GM12892 (cell line): Measurements from ENCODE around the gene ZNF792.
A peak's percentile ranks its signal among the peaks of the same experiment; 100 is the strongest.
"Not testable (repeated sequence)": the region's sequence is repeated elsewhere in the genome, so short reads cannot be mapped to it uniquely, and the experiment has no call there.

Experiments
- DNase-seq: peaks from one replicate; pipeline ENCODE4 v3.0.0; 2011; ENCODE audit not compliant: insufficient read length
- FAIRE-seq: peaks from 2 replicates; lab custom pipeline; 2011; peaks lifted over from hg19 to GRCh38; lab: Jason Lieb, UNC
- POLR2A ChIP-seq: IDR thresholded peaks from 2 replicates; pipeline ENCODE4 v1.6.1; 2011; ENCODE audit warnings: low read depth, low read length, control low read depth
- POLR2AphosphoS5 ChIP-seq: IDR thresholded peaks from 2 replicates; pipeline ENCODE4 v1.6.1; 2011; ENCODE audit warnings: low read depth, low read length, control low read depth
- TAF1 ChIP-seq: IDR thresholded peaks from 2 replicates; pipeline ENCODE4 v1.6.1; 2011; ENCODE audit warnings: low read depth, mild to moderate bottlenecking, control low read depth, low read length, borderline replicate concordance

The ZNF792 gene

GRCh38 chr19:34994643-34995541 is 30.9 kb upstream of the ZNF792 start:
- DNase-seq = no peak
- TF ChIP-seq POLR2A (no peak), TAF1 (no peak), POLR2AphosphoS5 (no peak)
- no peak for FAIRE-seq

- DNase-seq (no peak), FAIRE-seq (no peak)
- no peak for TF ChIP-seq POLR2AphosphoS5
- TF ChIP-seq POLR2A = no peak
- TF ChIP-seq TAF1 = no peak
Measured at GRCh38 chr19:34994286-34994642, 30.2 kb upstream of the ZNF792 start.

GRCh38 chr19:34992582-34992981 is 28.6 kb upstream of the ZNF792 start:
- not testable (repeated sequence) for FAIRE-seq, DNase-seq

- TF ChIP-seq TAF1 (no peak), POLR2A (no peak), POLR2AphosphoS5 (no peak)
- DNase-seq = no peak
- no peak for FAIRE-seq
Measured at GRCh38 chr19:34991542-34992333, 27.7 kb upstream of the ZNF792 start.

GRCh38 chr19:34990578-34991192 is 26.7 kb upstream of the ZNF792 start:
- peak; percentile 84 for FAIRE-seq
- no peak for DNase-seq
- TF ChIP-seq POLR2A (no peak), POLR2AphosphoS5 (no peak), TAF1 (no peak)

- TF ChIP-seq POLR2AphosphoS5 (no peak), TAF1 (no peak), POLR2A (no peak)
- DNase-seq = no peak
- FAIRE-seq = no peak
Measured at GRCh38 chr19:34989298-34989697, 25.3 kb upstream of the ZNF792 start.

- TF ChIP-seq POLR2AphosphoS5 (no peak), TAF1 (no peak), POLR2A (no peak)
- DNase-seq = no peak
- FAIRE-seq = no peak
Measured at GRCh38 chr19:34988119-34988518, 24.1 kb upstream of the ZNF792 start.

GRCh38 chr19:34985249-34986022 is 21.4 kb upstream of the ZNF792 start:
- DNase-seq (no peak), FAIRE-seq (no peak)
- TF ChIP-seq POLR2AphosphoS5 = no peak
- no peak for TF ChIP-seq POLR2A
- no peak for TF ChIP-seq TAF1

- no peak for FAIRE-seq
- DNase-seq = no peak
- no peak for TF ChIP-seq POLR2AphosphoS5
Measured at GRCh38 chr19:34984287-34984686, 20.3 kb upstream of the ZNF792 start.

- DNase-seq = no peak
- FAIRE-seq = no peak
- TF ChIP-seq TAF1 = no peak
- TF ChIP-seq POLR2A = no peak
- TF ChIP-seq POLR2AphosphoS5 = no peak
Measured at GRCh38 chr19:34983786-34984185, 19.8 kb upstream of the ZNF792 start.

- TF ChIP-seq POLR2A = no peak
- TF ChIP-seq TAF1 = no peak
- no peak for TF ChIP-seq POLR2AphosphoS5
- FAIRE-seq = no peak
Measured at GRCh38 chr19:34982275-34982674, 18.2 kb upstream of the ZNF792 start.

GRCh38 chr19:34979819-34980640 is 16.0 kb upstream of the ZNF792 start:
- TF ChIP-seq POLR2AphosphoS5 (no peak), POLR2A (no peak), TAF1 (no peak)
- FAIRE-seq = no peak
- DNase-seq = no peak

More at GRCh38 chr19:34982275-34982674, 18.2 kb upstream of the ZNF792 start:
- no peak for DNase-seq
